ENCODE measurements around the gene WFDC6. TPM values are rescaled to one million over a fixed set of nuclear protein-coding genes. Genes with fewer than 3 reads are reported as not detected.

WFDC6 gene
- total and polyA plus RNA-seq, 9 donors: not detected

DNA sequence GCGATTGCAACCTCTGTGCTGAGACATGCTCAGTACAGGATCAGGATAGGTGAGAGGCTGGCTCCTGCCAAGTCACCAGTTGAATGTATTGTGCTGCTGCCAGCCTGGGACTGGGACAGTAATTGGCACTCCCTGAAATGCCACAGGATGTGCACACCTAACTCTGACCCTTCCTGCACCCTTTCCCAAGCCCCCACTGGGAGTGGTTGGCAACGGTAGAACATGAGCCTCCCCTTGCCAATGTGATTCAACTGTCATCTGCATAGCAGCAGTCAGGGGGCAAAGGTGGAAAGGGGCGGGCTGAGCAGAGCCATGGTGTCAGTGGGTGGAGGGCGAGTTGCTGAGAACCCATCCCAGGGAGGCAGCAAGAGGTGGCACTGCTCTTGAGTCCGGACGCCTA is 39.3 kb downstream of the WFDC6 start:
- intact Hi-C loops (cut with DNase I): no loop called here
- no peak for TF ChIP-seq EP300 (IDR thresholded peaks at IDR 0.05)
- TF ChIP-seq CTCF (IDR thresholded peaks at IDR 0.05): no peak
- TF ChIP-seq POLR2A (IDR thresholded peaks at IDR 0.05): no peak
- Histone ChIP-seq H3K27me3 (no peaks in the 10 kb centered on the region), H3K9me3 (no peaks in the 10 kb centered on the region), H3K4me1 (ENCODE audit: insufficient read depth) (no peaks in the 10 kb centered on the region), H3K27ac (no peak overlapping the region), H3K36me3 (no peaks in the 10 kb centered on the region), H3K4me3 (no peak overlapping the region)
- WGBS, 3 donors: 67 to 75% (median 74%) methylated on average over 6 of the region's 6 CpGs
- DNase-seq: no peak

- H3K4me1 ChIP-seq (ENCODE audit: insufficient read depth): no peaks in the 10 kb centered on the region
- no peak for TF ChIP-seq EP300 (IDR thresholded peaks at IDR 0.05)
- no peak for TF ChIP-seq CTCF (IDR thresholded peaks at IDR 0.05)
- TF ChIP-seq POLR2A (IDR thresholded peaks at IDR 0.05): no peak
- H3K27ac ChIP-seq: no peak overlapping the region
- WGBS, 3 donors: 80 to 89% (median 84%) methylated on average over 3 of the region's 3 CpGs
- H3K4me3 ChIP-seq: no peak overlapping the region
- no peaks in the 10 kb centered on the region for H3K27me3 ChIP-seq
- H3K36me3 ChIP-seq: no peaks in the 10 kb centered on the region
- intact Hi-C loops (cut with DNase I): no loop called here
- no peaks in the 10 kb centered on the region for H3K9me3 ChIP-seq
- DNase-seq: no peak
Measured at GRCh38 chr20:45497971-45498494, 41.2 kb downstream of the WFDC6 start.

GRCh38 chr20:45496166-45496565 is 43.1 kb downstream of the WFDC6 start:
- 51 to 58% (median 56%) methylated on average over 3 of the region's 3 CpGs for WGBS, 3 donors
- Histone ChIP-seq H3K27me3 (no peaks in the 10 kb centered on the region), H3K36me3 (no peaks in the 10 kb centered on the region), H3K4me3 (no peak overlapping the region), H3K9me3 (no peaks in the 10 kb centered on the region), H3K27ac (no peak overlapping the region), H3K4me1 (ENCODE audit: insufficient read depth) (no peaks in the 10 kb centered on the region)
- TF ChIP-seq EP300 (IDR thresholded peaks at IDR 0.05): no peak
- TF ChIP-seq POLR2A (IDR thresholded peaks at IDR 0.05): no peak
- no peak for TF ChIP-seq CTCF (IDR thresholded peaks at IDR 0.05)
- intact Hi-C loops (cut with DNase I): no loop called here
- DNase-seq: no peak

- no peak for DNase-seq
- Histone ChIP-seq H3K4me3 (no peak overlapping the region), H3K9me3 (no peaks in the 10 kb centered on the region), H3K4me1 (ENCODE audit: insufficient read depth) (no peaks in the 10 kb centered on the region), H3K27ac (no peak overlapping the region), H3K36me3 (no peaks in the 10 kb centered on the region), H3K27me3 (no peaks in the 10 kb centered on the region)
- intact Hi-C loops (cut with DNase I): no loop called here
- TF ChIP-seq POLR2A (IDR thresholded peaks at IDR 0.05): no peak
- no peak for TF ChIP-seq CTCF (IDR thresholded peaks at IDR 0.05)
- TF ChIP-seq EP300 (IDR thresholded peaks at IDR 0.05): no peak
- 83 to 90% (median 83%) methylated on average over 1 of the region's 1 CpG for WGBS, 3 donors
Measured at GRCh38 chr20:45495501-45495941, 43.8 kb downstream of the WFDC6 start.

Measured in ovary (tissue), 9 donors.